Chondrocyte (in vitro differentiated cells): ENCODE measurements around the gene DPP8. TPM values are rescaled to one million over a fixed set of nuclear protein-coding genes. Genes with fewer than 3 reads are reported as not detected.
"Not testable (repeated sequence)": the region's sequence is repeated elsewhere in the genome, so short reads cannot be mapped to it uniquely, and the experiment has no call there.

ENCODE experiments used
- DNase-seq: peaks from one replicate; pipeline ENCODE4 v3.0.0; 2021; ENCODE audit warnings: mixed read lengths, low spot score
- H3K27ac Mint-ChIP-seq: one replicate; pipeline ENCODE4 v1.8.0; 2021; ENCODE audit warnings: mild to moderate bottlenecking, moderate library complexity, mixed read lengths; ENCODE audit not compliant: unreplicated experiment
- H3K27me3 Mint-ChIP-seq: 2 replicates; pipeline ENCODE4 v1.8.0; 2021; ENCODE audit warnings: low read depth, mixed read lengths
- H3K36me3 Mint-ChIP-seq: 2 replicates; pipeline ENCODE4 v1.8.0; 2021; ENCODE audit warnings: low read depth, mixed read lengths
- H3K4me1 Mint-ChIP-seq: 2 replicates; pipeline ENCODE4 v1.8.0; 2021; ENCODE audit warnings: low read depth, mild to moderate bottlenecking, mixed read lengths
- H3K4me3 Mint-ChIP-seq: one replicate; pipeline ENCODE4 v1.8.0; 2021; ENCODE audit warnings: mild to moderate bottlenecking, moderate library complexity, mixed read lengths; ENCODE audit not compliant: unreplicated experiment
- H3K9me3 Mint-ChIP-seq: 2 replicates; pipeline ENCODE4 v1.8.0; 2021; ENCODE audit warnings: low read depth, mixed read lengths
- total RNA-seq: library from RNA; stranded (reverse); gene quantifications from 3 replicates; pipeline ENCODE4 v1.2.1, GENCODE V29; 2021
- TF ChIP-seq, protein P1 (sequence below): fragments of 200-600 bp; sonication (generic); IDR thresholded peaks from 2 replicates; pipeline ENCODE4 v1.5.0; 2021; ENCODE audit warnings: antibody characterized with exemption, mild to moderate bottlenecking, moderate library complexity

DPP8 gene
- total RNA-seq, 1 donor from 2014 or later: 31.3 TPM

DNA sequence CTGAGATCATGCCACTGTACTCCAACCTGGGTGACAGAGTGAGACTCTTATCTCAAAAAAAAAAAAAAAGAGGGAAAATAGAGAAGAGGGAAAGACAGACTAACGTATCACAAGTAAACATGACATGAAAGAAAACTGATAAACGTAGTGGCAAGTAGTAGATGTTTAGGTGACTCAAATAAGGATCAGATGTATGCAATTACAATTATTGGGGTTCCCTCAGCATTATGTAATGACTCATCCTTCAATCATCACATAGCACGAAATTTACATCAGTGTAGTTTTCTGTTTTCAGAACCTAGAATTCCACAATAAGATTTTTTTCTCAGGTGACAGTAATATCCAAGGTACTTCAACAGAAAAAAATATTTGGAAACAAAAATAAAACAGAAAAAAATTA is 46.6 kb downstream of the DPP8 start:
- TF ChIP-seq, protein P1, sequence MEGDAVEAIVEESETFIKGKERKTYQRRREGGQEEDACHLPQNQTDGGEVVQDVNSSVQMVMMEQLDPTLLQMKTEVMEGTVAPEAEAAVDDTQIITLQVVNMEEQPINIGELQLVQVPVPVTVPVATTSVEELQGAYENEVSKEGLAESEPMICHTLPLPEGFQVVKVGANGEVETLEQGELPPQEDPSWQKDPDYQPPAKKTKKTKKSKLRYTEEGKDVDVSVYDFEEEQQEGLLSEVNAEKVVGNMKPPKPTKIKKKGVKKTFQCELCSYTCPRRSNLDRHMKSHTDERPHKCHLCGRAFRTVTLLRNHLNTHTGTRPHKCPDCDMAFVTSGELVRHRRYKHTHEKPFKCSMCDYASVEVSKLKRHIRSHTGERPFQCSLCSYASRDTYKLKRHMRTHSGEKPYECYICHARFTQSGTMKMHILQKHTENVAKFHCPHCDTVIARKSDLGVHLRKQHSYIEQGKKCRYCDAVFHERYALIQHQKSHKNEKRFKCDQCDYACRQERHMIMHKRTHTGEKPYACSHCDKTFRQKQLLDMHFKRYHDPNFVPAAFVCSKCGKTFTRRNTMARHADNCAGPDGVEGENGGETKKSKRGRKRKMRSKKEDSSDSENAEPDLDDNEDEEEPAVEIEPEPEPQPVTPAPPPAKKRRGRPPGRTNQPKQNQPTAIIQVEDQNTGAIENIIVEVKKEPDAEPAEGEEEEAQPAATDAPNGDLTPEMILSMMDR: no peak
- Mint-ChIP-seq H3K27ac (no peak overlapping the region), H3K27me3 (no peaks in the 10 kb centered on the region), H3K36me3 (peaks cover 20% of the 10 kb centered on the region), H3K4me3 (no peak overlapping the region), H3K9me3 (no peaks in the 10 kb centered on the region), H3K4me1 (peaks cover 6% of the 10 kb centered on the region)
- no peak for DNase-seq

DNA sequence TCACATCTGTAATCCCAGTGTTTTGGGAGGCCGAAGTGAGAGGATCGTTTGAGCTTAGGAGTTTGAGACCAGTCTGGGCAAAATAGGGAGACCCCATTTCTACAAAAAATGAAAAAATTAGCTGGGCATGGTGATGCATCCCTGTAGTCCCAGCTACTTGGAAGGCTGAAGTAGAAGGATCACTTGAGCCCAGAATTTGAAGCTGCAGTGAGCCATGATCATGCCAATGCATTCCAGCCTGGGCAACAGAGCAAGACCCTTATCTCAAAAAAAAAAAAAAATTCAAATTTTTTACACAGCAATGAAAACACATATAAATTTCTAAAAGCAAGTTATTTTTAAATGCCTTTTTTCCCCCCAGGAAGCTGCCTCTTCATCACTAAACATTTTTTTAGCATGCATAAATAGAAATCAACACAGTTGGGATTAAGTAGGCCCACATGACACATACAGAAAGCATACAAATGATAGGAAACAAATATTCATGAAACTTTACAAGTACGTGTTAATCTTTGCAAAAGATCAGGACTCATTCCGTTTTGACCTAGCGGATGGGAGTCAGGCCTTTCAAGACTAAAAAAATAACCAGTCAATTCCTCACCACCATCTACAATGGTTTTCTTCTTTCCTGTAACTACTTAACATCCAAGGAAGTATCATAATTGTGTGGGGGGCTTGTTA is 49.1 kb downstream of the DPP8 start:
- H3K9me3 Mint-ChIP-seq: no peaks in the 10 kb centered on the region
- no peaks in the 10 kb centered on the region for H3K4me1 Mint-ChIP-seq
- H3K36me3 Mint-ChIP-seq: peaks cover 26% of the 10 kb centered on the region
- TF ChIP-seq, protein P1: no peak
- H3K27me3 Mint-ChIP-seq: no peaks in the 10 kb centered on the region
- no peak overlapping the region for H3K27ac Mint-ChIP-seq
- H3K4me3 Mint-ChIP-seq: no peak overlapping the region
- DNase-seq: no peak

DNA sequence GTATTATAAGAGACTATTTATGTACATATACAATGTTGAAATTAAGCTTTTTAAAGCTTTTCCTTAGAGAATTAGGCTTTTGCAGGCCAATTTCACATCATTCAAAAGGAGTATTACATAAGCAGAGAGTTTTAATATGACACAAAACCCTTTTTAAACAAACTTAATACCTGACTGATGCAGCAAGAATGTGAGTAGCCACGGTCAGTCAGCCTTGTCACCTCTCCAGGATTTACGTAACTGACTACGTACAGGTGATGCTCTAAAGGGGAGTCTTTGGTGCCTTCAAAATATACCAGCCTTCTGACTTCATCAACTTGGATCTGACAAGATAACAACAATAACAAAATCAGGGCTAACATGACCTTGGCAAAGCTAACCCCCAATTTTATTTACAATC is 50.6 kb downstream of the DPP8 start:
- H3K27ac Mint-ChIP-seq: no peak overlapping the region
- DNase-seq: no peak
- no peak overlapping the region for H3K4me3 Mint-ChIP-seq
- peaks cover 19% of the 10 kb centered on the region for H3K36me3 Mint-ChIP-seq
- H3K27me3 Mint-ChIP-seq: no peaks in the 10 kb centered on the region
- H3K4me1 Mint-ChIP-seq: no peaks in the 10 kb centered on the region
- H3K9me3 Mint-ChIP-seq: no peaks in the 10 kb centered on the region
- TF ChIP-seq, protein P1: no peak

DNA sequence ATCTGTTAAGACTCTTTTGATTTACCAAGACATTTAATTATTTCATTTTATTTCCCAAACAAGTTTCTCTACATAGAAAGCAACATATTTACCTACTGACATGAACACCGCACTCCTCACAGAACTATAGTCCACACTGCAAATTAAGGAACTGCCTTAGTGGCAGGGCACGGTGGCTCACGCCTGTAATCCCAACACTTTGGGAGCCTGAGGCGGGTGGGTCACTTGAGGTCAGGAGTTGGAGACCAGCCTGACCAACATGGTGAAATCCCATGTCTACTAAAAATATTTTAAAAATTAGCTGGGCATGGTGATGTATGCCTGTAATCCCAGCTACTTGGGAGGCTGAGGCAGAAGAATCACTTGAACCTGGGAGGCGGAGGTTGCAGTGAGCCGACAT is 54.4 kb downstream of the DPP8 start:
- H3K4me3 Mint-ChIP-seq, H3K4me1 Mint-ChIP-seq, H3K27ac Mint-ChIP-seq, DNase-seq, H3K9me3 Mint-ChIP-seq, H3K27me3 Mint-ChIP-seq: not testable (repeated sequence)
- H3K36me3 Mint-ChIP-seq: peaks cover 20% of the 10 kb centered on the region

DNA sequence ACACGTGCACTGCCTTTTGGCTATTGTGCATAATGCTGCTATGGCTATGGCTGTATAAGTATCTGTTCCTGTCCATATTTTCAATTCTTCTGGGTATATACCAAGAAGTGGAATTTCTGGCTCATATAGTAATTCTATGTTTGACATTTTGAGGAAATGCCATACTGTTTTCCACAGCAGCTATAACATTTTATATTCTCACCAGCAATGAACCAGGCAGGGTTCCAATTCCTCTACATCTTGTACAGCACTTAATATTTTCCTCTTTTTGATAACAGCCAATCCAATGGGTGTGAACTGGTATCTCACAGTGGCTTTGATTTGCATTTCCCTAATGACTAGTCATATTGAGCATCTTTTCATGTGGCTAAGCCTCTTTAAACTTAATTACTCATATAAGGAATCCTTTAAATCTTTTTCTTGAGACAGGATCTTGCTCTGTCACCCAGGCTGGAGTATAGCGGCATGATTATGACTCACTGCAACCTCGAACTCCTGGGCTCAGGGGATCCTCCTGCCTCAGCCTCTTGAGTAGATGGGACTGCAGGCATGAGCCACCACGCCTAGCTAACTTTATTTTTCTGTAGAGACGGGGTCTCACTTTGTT is 56.6 kb downstream of the DPP8 start:
- Mint-ChIP-seq H3K27ac (peak overlapping the region; percentile 24), H3K4me1 (no peaks in the 10 kb centered on the region), H3K36me3 (peaks cover 25% of the 10 kb centered on the region), H3K27me3 (no peaks in the 10 kb centered on the region), H3K4me3 (no peak overlapping the region), H3K9me3 (no peaks in the 10 kb centered on the region)
- DNase-seq: no peak
- TF ChIP-seq, protein P1: no peak

DNA sequence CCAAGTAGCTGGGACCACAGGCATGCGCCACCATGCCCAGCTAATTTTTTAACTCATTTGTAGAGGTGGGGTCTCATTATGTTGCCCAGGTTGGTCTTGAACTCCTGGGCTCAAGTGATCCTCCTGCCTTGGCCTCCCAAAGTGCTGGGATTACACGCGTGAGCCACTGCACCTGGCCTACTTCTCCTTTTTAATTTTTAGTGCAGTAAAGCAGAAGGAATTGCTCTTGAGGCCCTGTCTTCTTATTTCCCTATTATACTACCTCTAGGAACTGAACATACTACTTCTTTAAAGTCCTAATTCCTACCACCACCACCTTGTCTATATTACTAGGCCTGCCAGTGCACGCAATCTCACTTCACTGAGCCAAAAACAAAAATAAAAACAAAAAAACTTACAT is 62.2 kb downstream of the DPP8 start:
- not testable (repeated sequence) for H3K27ac Mint-ChIP-seq, H3K9me3 Mint-ChIP-seq, H3K4me1 Mint-ChIP-seq, H3K27me3 Mint-ChIP-seq, DNase-seq, H3K4me3 Mint-ChIP-seq
- peaks cover 17% of the 10 kb centered on the region for H3K36me3 Mint-ChIP-seq
